ENCODE data around the gene GGNBP2.
A peak's percentile ranks its signal among the peaks of the same experiment; 100 is the strongest.

DNA sequence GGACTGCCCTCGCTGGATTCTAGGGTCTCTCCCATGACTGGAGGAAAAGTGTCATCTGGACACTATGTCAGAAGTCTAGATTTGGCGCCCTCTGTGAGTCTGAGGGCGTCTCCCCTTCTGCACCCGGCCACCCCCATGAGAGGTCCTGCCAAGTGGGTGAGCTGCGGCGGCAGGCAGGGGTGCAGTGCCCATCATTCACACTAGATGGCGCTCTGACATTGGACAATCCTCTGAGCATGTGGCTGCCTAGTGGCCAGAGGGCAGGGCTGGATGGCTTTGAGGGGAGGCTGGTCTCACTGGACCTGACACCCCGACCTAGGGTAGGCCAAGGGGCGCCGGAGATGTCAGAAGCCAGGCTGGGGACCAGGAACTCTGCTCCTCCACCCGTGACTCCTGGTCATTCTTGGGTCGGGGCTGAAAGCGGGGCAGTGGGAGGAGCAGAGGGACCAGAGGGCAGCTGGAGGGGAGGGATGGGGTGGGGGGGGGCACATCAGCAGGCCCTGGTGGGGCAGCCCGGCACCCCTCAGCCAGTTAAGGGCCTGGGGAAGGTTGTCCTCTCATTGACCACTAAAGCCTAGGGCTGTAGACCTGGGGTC is 84.6 kb downstream of the GGNBP2 start:
- TF ChIP-seq MEF2A (IDR thresholded peaks at IDR 0.05; ENCODE audit: borderline replicate concordance, low read depth) (no peak), FOXM1 (IDR thresholded peaks at IDR 0.05; ENCODE audit: low read depth) (no peak), YY1 (IDR thresholded peaks at IDR 0.05; ENCODE audit: low read depth) (no peak), TCF12 (IDR thresholded peaks at IDR 0.05) (no peak), EP300 (IDR thresholded peaks at IDR 0.05; ENCODE audit: borderline replicate concordance in 1 of 2, low read depth in 1 of 2, low read length in 1 of 2) (no peak), RFX5 (IDR thresholded peaks at IDR 0.05; ENCODE audit: low read length) (no peak)
- TF ChIP-seq, protein P1, sequence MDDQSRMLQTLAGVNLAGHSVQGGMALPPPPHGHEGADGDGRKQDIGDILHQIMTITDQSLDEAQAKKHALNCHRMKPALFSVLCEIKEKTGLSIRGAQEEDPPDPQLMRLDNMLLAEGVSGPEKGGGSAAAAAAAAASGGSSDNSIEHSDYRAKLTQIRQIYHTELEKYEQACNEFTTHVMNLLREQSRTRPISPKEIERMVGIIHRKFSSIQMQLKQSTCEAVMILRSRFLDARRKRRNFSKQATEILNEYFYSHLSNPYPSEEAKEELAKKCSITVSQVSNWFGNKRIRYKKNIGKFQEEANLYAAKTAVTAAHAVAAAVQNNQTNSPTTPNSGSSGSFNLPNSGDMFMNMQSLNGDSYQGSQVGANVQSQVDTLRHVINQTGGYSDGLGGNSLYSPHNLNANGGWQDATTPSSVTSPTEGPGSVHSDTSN (IDR thresholded peaks at IDR 0.05): no peak
- TF ChIP-seq, protein P2, sequence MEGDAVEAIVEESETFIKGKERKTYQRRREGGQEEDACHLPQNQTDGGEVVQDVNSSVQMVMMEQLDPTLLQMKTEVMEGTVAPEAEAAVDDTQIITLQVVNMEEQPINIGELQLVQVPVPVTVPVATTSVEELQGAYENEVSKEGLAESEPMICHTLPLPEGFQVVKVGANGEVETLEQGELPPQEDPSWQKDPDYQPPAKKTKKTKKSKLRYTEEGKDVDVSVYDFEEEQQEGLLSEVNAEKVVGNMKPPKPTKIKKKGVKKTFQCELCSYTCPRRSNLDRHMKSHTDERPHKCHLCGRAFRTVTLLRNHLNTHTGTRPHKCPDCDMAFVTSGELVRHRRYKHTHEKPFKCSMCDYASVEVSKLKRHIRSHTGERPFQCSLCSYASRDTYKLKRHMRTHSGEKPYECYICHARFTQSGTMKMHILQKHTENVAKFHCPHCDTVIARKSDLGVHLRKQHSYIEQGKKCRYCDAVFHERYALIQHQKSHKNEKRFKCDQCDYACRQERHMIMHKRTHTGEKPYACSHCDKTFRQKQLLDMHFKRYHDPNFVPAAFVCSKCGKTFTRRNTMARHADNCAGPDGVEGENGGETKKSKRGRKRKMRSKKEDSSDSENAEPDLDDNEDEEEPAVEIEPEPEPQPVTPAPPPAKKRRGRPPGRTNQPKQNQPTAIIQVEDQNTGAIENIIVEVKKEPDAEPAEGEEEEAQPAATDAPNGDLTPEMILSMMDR (IDR thresholded peaks at IDR 0.05): peak; percentile 96
- TF ChIP-seq, protein P3, sequence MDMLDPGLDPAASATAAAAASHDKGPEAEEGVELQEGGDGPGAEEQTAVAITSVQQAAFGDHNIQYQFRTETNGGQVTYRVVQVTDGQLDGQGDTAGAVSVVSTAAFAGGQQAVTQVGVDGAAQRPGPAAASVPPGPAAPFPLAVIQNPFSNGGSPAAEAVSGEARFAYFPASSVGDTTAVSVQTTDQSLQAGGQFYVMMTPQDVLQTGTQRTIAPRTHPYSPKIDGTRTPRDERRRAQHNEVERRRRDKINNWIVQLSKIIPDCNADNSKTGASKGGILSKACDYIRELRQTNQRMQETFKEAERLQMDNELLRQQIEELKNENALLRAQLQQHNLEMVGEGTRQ (IDR thresholded peaks at IDR 0.05; ENCODE audit: borderline replicate concordance, low read depth, low read length): no peak
